LNCAP (cell line): Measurements from ENCODE around the gene SLC35F3.

Source experiments
- TF ChIP-seq, protein P1 (sequence below): fragments of 450-650 bp; IDR thresholded peaks from 2 replicates; pipeline ENCODE4 v1.5.1; 2017; ENCODE audit warnings: mild to moderate bottlenecking

SLC35F3 gene

GRCh38 chr1:234135501-234135900 lies 231.0 kb downstream of the SLC35F3 start:
- TF ChIP-seq, protein P1, sequence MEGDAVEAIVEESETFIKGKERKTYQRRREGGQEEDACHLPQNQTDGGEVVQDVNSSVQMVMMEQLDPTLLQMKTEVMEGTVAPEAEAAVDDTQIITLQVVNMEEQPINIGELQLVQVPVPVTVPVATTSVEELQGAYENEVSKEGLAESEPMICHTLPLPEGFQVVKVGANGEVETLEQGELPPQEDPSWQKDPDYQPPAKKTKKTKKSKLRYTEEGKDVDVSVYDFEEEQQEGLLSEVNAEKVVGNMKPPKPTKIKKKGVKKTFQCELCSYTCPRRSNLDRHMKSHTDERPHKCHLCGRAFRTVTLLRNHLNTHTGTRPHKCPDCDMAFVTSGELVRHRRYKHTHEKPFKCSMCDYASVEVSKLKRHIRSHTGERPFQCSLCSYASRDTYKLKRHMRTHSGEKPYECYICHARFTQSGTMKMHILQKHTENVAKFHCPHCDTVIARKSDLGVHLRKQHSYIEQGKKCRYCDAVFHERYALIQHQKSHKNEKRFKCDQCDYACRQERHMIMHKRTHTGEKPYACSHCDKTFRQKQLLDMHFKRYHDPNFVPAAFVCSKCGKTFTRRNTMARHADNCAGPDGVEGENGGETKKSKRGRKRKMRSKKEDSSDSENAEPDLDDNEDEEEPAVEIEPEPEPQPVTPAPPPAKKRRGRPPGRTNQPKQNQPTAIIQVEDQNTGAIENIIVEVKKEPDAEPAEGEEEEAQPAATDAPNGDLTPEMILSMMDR: no peak

DNA sequence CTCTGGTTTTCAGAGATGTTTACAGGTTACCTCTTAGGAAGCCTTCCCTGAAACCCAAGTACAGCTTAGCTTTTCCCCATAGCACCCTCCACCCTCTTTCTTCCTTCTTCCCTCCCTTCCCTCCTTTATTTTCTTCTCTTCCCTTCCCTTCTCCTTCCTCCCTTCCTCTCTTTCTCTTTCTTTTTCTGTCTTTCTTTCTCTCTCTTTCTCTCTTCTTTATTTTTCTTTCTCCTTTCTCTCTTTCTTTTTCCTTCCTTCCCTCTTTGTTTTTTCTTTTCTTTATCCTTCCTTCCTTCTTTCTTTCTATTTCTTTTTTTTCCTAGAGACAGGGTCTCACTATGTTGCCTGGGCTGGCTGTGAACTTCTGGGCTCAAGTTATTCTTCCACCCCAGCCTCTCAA lies 231.6 kb downstream of the SLC35F3 start:
- TF ChIP-seq, protein P1: no peak

GRCh38 chr1:234139966-234140365 lies 235.5 kb downstream of the SLC35F3 start:
- TF ChIP-seq, protein P1: no peak

GRCh38 chr1:234140388-234140787 lies 235.9 kb downstream of the SLC35F3 start:
- TF ChIP-seq, protein P1: no peak

GRCh38 chr1:234141006-234141405 lies 236.5 kb downstream of the SLC35F3 start:
- TF ChIP-seq, protein P1: no peak

DNA sequence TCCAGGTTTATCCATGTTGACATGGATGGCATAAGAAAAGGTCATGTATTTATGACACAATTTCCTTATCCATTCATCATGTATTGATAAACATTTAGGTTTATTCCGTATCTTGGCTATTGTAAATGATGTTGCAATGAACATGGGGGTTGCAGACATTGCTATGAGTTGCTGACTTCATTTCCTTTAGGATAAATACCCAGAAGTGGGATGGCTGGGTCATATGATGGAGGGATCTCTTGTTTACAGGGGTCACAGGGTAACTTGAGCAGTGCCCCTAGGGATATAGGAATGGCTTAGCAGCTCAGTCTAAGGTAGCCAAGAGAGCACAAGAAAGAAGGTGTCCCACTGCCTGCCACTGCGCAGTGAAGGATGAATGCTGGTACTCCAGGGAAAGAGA lies 239.2 kb downstream of the SLC35F3 start:
- TF ChIP-seq, protein P1: no peak

DNA sequence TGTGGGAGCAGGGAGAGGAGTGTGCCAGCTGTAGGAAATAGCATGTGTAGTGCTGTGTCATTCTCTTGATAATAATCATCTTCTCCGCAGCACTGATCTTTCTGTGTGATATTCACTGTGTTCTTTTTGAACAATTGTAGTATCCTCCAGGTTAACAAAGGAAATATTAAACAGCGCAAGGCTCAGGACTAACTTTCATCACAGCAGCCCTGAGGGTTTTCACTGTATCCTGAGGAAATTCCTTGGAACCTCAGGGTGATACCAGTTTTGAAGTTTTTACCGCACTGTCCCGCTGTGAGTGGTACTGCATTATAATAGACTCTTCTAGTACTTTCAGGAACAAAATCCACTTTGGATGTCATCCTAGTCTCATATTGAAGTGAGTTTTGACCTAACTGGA lies 240.4 kb downstream of the SLC35F3 start:
- TF ChIP-seq, protein P1: no peak

DNA sequence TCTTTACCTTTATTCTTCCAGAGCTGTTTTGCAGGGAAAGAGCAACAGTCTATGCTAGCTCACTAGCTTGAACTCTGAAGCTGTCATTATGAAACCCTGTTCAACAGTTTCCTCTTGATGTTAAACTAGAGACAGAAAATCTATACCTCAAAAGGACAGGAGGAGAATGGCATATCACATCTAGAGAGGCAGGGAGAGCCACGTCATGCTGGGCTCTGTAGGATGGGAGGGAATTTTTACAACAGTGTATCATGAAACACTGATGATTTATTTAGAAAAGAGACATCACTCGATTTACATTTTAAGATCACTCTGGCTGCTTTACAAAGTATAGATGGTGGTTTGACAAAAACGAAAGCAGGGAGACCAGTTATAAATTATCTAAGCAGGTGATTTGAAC lies 243.9 kb downstream of the SLC35F3 start:
- TF ChIP-seq, protein P1: no peak
